Measurements from ENCODE around the gene FIBCD1. TPM values are rescaled to one million over a fixed set of nuclear protein-coding genes. Genes with fewer than 3 reads are reported as not detected.
A peak's percentile ranks its signal among the peaks of the same experiment; 100 is the strongest.

FIBCD1 gene
- total and polyA plus RNA-seq, 7 donors, result 0.01 TPM; not detected in 6

GRCh38 chr9:130884111-130884531 lies 54.9 kb downstream of the FIBCD1 start:
- Histone ChIP-seq H3K27me3 (ENCODE audit: insufficient read depth in 3 of 3, low read length in 2 of 3) (no peaks in the 10 kb centered on the region), H3K4me3 (no peak overlapping the region), H3K9me3 (no peaks in the 10 kb centered on the region), H3K36me3 (ENCODE audit: insufficient read depth in 1 of 2, low read depth in 1 of 2) (peaks cover 28 to 94% of the 10 kb centered on the region in 2 donors), H3K4me1 (no peaks in the 10 kb centered on the region), H3K27ac (no peak overlapping the region)
- intact Hi-C loops (cut with DNase I), result no loop called here
- WGBS, 3 donors, result 82 to 87% (median 85%) methylated on average over 25 of the region's 25 CpGs
- no peak for ATAC-seq
- TF ChIP-seq CTCF (IDR thresholded peaks at IDR 0.05), result no peak
- peak; percentile 32 to 52 for DNase-seq

- DNase-seq (peak in 1 of 2 donors; percentile 21), ATAC-seq (no peak)
- no peaks in the 10 kb centered on the region for H3K27me3 ChIP-seq (ENCODE audit: insufficient read depth in 3 of 3, low read length in 2 of 3)
- no peak overlapping the region for H3K4me3 ChIP-seq
- no peak overlapping the region for H3K27ac ChIP-seq
- WGBS, 3 donors, result 82 to 85% (median 84%) methylated on average over 5 of the region's 5 CpGs
- intact Hi-C loops (cut with DNase I), result no loop called here
- no peak for TF ChIP-seq CTCF (IDR thresholded peaks at IDR 0.05)
- peaks cover 31 to 94% of the 10 kb centered on the region in 2 donors for H3K36me3 ChIP-seq (ENCODE audit: insufficient read depth in 1 of 2, low read depth in 1 of 2)
- no peaks in the 10 kb centered on the region for H3K4me1 ChIP-seq
- H3K9me3 ChIP-seq, result no peaks in the 10 kb centered on the region
These were observed 55.6 kb downstream of the FIBCD1 start for GRCh38 chr9:130883479-130883878.

GRCh38 chr9:130882696-130883225 lies 56.3 kb downstream of the FIBCD1 start:
- Histone ChIP-seq H3K9me3 (no peaks in the 10 kb centered on the region), H3K4me1 (no peaks in the 10 kb centered on the region), H3K4me3 (no peak overlapping the region), H3K27me3 (ENCODE audit: insufficient read depth in 3 of 3, low read length in 2 of 3) (no peaks in the 10 kb centered on the region), H3K27ac (no peak overlapping the region), H3K36me3 (ENCODE audit: insufficient read depth in 1 of 2, low read depth in 1 of 2) (peaks cover 32 to 94% of the 10 kb centered on the region in 2 donors)
- 88 to 91% (median 89%) methylated on average over 15 of the region's 15 CpGs for WGBS, 3 donors
- intact Hi-C loops (cut with DNase I), result no loop called here
- TF ChIP-seq CTCF (IDR thresholded peaks at IDR 0.05), result no peak
- no peak for ATAC-seq
- peak in 1 of 2 donors; percentile 41 for DNase-seq

GRCh38 chr9:130881516-130881915 lies 57.5 kb downstream of the FIBCD1 start:
- no peaks in the 10 kb centered on the region for H3K27me3 ChIP-seq (ENCODE audit: insufficient read depth in 3 of 3, low read length in 2 of 3)
- H3K27ac ChIP-seq, result no peak overlapping the region
- intact Hi-C loops (cut with DNase I), result no loop called here
- peaks cover 32 to 93% of the 10 kb centered on the region in 2 donors for H3K36me3 ChIP-seq (ENCODE audit: insufficient read depth in 1 of 2, low read depth in 1 of 2)
- ATAC-seq (no peak), DNase-seq (no peak)
- H3K9me3 ChIP-seq, result no peaks in the 10 kb centered on the region
- H3K4me3 ChIP-seq, result no peak overlapping the region
- TF ChIP-seq CTCF (IDR thresholded peaks at IDR 0.05), result no peak
- H3K4me1 ChIP-seq, result no peaks in the 10 kb centered on the region
- WGBS, 3 donors, result 89 to 93% (median 91%) methylated on average over 6 of the region's 6 CpGs
